Measurements from ENCODE around the gene LRP1B. TPM values are rescaled to one million over a fixed set of nuclear protein-coding genes. Genes with fewer than 3 reads are reported as not detected.

LRP1B gene
- total and polyA plus RNA-seq, 4 donors: 0.01 to 0.84 (median 0.17) TPM

DNA sequence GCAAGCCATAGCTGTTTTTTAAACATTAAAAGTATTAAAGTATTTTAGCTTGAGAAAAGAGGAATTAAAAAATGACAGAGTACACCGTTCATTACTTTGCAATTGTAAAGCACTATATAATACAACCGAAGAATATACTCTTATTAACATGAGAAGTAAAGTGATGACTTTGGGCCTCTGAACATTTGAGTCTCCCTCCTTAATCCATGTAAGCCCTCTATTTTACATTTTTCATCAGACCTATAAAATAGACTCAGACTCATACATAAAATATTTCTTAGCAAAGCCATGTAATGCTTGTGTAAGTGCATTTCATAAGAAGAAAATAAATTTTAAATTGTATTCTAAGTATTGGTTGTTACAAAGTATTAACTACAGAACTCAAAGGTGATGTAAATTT, 198.6 kb downstream of the LRP1B start:
- no peaks in the 10 kb centered on the region for H3K36me3 ChIP-seq (ENCODE audit: control insufficient read depth in 4 of 4, insufficient read depth in 3 of 4, low read depth in 1 of 4, low read length in 3 of 4)

DNA sequence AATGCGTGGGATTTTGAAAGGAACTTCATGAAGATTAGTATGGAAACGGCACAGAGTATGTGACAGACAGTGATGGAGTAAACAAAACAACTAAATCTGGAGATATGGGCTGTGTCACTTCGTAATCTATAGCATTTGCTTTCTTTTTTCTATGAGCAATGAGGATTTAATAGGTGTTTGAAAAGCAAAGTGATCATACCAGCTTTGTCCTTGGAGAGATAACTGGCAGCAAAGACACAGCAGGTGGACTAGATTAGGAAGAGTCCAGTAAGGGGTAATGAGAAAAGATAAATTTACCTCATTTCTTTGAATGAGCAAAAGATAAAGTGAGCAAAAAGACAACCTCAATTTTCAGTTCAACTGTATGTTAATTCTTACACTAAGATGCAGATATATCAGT, 199.0 kb downstream of the LRP1B start:
- DNase-seq (ENCODE audit: low spot score): no peak
- H3K4me3 ChIP-seq (ENCODE audit: low read depth in 1 of 3, low read length in 3 of 3): no peak overlapping the region
- no peaks in the 10 kb centered on the region for H3K4me1 ChIP-seq (ENCODE audit: control insufficient read depth in 4 of 4, insufficient read depth in 4 of 4, low read length in 3 of 4)
- no peak overlapping the region for H3K9ac ChIP-seq (ENCODE audit: low read depth in 1 of 2, low read length in 2 of 2)
- H3K9me3 ChIP-seq (ENCODE audit: control insufficient read depth in 4 of 4, low read length in 3 of 4): no peaks in the 10 kb centered on the region
- no peak overlapping the region for H3K27ac ChIP-seq (ENCODE audit: low read depth in 1 of 2, low read length in 2 of 2)
- no peaks in the 10 kb centered on the region for H3K27me3 ChIP-seq (ENCODE audit: control insufficient read depth in 4 of 4, insufficient read depth in 4 of 4, low read length in 3 of 4)
- WGBS: 48% methylated on average over 3 of the region's 3 CpGs
- H3K36me3 ChIP-seq (ENCODE audit: control insufficient read depth in 4 of 4, insufficient read depth in 3 of 4, low read depth in 1 of 4, low read length in 3 of 4): no peaks in the 10 kb centered on the region
- no peak for TF ChIP-seq HNF4A (conservative IDR thresholded peaks at IDR 0.05)
- TF ChIP-seq HNF4G (IDR thresholded peaks at IDR 0.05): no peak
- TF ChIP-seq RAD21 (IDR thresholded peaks at IDR 0.05): no peak
- TF ChIP-seq NR2F2 (IDR thresholded peaks at IDR 0.05): no peak
- TF ChIP-seq, protein P1, sequence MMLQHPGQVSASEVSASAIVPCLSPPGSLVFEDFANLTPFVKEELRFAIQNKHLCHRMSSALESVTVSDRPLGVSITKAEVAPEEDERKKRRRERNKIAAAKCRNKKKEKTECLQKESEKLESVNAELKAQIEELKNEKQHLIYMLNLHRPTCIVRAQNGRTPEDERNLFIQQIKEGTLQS (IDR thresholded peaks at IDR 0.05): no peak
- TF ChIP-seq, protein P2, sequence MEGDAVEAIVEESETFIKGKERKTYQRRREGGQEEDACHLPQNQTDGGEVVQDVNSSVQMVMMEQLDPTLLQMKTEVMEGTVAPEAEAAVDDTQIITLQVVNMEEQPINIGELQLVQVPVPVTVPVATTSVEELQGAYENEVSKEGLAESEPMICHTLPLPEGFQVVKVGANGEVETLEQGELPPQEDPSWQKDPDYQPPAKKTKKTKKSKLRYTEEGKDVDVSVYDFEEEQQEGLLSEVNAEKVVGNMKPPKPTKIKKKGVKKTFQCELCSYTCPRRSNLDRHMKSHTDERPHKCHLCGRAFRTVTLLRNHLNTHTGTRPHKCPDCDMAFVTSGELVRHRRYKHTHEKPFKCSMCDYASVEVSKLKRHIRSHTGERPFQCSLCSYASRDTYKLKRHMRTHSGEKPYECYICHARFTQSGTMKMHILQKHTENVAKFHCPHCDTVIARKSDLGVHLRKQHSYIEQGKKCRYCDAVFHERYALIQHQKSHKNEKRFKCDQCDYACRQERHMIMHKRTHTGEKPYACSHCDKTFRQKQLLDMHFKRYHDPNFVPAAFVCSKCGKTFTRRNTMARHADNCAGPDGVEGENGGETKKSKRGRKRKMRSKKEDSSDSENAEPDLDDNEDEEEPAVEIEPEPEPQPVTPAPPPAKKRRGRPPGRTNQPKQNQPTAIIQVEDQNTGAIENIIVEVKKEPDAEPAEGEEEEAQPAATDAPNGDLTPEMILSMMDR (IDR thresholded peaks at IDR 0.05; ENCODE audit: low read depth, low read length, missing input control): no peak
- TF ChIP-seq GABPA (IDR thresholded peaks at IDR 0.05 in 1 of 2, conservative IDR thresholded peaks at IDR 0.05 in 1 of 2): no peak
- no peak for TF ChIP-seq YY1 (IDR thresholded peaks at IDR 0.05)
- no peak for TF ChIP-seq SP1 (IDR thresholded peaks at IDR 0.05)
- TF ChIP-seq, protein P3, sequence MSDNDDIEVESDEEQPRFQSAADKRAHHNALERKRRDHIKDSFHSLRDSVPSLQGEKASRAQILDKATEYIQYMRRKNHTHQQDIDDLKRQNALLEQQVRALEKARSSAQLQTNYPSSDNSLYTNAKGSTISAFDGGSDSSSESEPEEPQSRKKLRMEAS (IDR thresholded peaks at IDR 0.05): no peak
- TF ChIP-seq TAF1 (conservative IDR thresholded peaks at IDR 0.05): no peak
- no peak for TF ChIP-seq EGR1 (IDR thresholded peaks at IDR 0.05; ENCODE audit: low read depth in 2 of 2)
- TF ChIP-seq JUND (IDR thresholded peaks at IDR 0.05): no peak
- TF ChIP-seq, protein P4, sequence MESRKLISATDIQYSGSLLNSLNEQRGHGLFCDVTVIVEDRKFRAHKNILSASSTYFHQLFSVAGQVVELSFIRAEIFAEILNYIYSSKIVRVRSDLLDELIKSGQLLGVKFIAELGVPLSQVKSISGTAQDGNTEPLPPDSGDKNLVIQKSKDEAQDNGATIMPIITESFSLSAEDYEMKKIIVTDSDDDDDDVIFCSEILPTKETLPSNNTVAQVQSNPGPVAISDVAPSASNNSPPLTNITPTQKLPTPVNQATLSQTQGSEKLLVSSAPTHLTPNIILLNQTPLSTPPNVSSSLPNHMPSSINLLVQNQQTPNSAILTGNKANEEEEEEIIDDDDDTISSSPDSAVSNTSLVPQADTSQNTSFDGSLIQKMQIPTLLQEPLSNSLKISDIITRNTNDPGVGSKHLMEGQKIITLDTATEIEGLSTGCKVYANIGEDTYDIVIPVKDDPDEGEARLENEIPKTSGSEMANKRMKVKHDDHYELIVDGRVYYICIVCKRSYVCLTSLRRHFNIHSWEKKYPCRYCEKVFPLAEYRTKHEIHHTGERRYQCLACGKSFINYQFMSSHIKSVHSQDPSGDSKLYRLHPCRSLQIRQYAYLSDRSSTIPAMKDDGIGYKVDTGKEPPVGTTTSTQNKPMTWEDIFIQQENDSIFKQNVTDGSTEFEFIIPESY (IDR thresholded peaks at IDR 0.05): no peak
- no peak for TF ChIP-seq FOXA2 (IDR thresholded peaks at IDR 0.05)
- no peak for TF ChIP-seq RXRA (IDR thresholded peaks at IDR 0.05)
- TF ChIP-seq FOXA1 (IDR thresholded peaks at IDR 0.05): no peak
- TF ChIP-seq, protein P5, sequence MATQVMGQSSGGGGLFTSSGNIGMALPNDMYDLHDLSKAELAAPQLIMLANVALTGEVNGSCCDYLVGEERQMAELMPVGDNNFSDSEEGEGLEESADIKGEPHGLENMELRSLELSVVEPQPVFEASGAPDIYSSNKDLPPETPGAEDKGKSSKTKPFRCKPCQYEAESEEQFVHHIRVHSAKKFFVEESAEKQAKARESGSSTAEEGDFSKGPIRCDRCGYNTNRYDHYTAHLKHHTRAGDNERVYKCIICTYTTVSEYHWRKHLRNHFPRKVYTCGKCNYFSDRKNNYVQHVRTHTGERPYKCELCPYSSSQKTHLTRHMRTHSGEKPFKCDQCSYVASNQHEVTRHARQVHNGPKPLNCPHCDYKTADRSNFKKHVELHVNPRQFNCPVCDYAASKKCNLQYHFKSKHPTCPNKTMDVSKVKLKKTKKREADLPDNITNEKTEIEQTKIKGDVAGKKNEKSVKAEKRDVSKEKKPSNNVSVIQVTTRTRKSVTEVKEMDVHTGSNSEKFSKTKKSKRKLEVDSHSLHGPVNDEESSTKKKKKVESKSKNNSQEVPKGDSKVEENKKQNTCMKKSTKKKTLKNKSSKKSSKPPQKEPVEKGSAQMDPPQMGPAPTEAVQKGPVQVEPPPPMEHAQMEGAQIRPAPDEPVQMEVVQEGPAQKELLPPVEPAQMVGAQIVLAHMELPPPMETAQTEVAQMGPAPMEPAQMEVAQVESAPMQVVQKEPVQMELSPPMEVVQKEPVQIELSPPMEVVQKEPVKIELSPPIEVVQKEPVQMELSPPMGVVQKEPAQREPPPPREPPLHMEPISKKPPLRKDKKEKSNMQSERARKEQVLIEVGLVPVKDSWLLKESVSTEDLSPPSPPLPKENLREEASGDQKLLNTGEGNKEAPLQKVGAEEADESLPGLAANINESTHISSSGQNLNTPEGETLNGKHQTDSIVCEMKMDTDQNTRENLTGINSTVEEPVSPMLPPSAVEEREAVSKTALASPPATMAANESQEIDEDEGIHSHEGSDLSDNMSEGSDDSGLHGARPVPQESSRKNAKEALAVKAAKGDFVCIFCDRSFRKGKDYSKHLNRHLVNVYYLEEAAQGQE (IDR thresholded peaks at IDR 0.05): no peak

More for the DNA sequence above, 198.6 kb downstream of the LRP1B start:
- Histone ChIP-seq H3K9ac (ENCODE audit: low read depth in 1 of 2, low read length in 2 of 2) (no peak overlapping the region), H3K27ac (ENCODE audit: low read depth in 1 of 2, low read length in 2 of 2) (no peak overlapping the region), H3K4me3 (ENCODE audit: low read depth in 1 of 3, low read length in 3 of 3) (no peak overlapping the region), H3K4me1 (ENCODE audit: control insufficient read depth in 4 of 4, insufficient read depth in 4 of 4, low read length in 3 of 4) (no peaks in the 10 kb centered on the region), H3K27me3 (ENCODE audit: control insufficient read depth in 4 of 4, insufficient read depth in 4 of 4, low read length in 3 of 4) (no peaks in the 10 kb centered on the region), H3K9me3 (ENCODE audit: control insufficient read depth in 4 of 4, low read length in 3 of 4) (no peaks in the 10 kb centered on the region)
- DNase-seq (ENCODE audit: low spot score): no peak
- WGBS: 87% methylated on average over 2 of the region's 2 CpGs
- TF ChIP-seq FOXA1 (IDR thresholded peaks at IDR 0.05) (no peak), SP1 (IDR thresholded peaks at IDR 0.05) (no peak), HNF4G (IDR thresholded peaks at IDR 0.05) (no peak), RAD21 (IDR thresholded peaks at IDR 0.05) (no peak), RXRA (IDR thresholded peaks at IDR 0.05) (no peak), GABPA (IDR thresholded peaks at IDR 0.05 in 1 of 2, conservative IDR thresholded peaks at IDR 0.05 in 1 of 2) (no peak), NR2F2 (IDR thresholded peaks at IDR 0.05) (no peak), YY1 (IDR thresholded peaks at IDR 0.05) (no peak)
- TF ChIP-seq, protein P1 (IDR thresholded peaks at IDR 0.05): no peak
- TF ChIP-seq, protein P3 (IDR thresholded peaks at IDR 0.05): no peak
